Measurements from ENCODE around the gene EPSTI1.

Gene EPSTI1

GRCh38 chr13:42967660-42968059 lies 24.4 kb downstream of the EPSTI1 start:
- ATAC-seq: no peak

DNA sequence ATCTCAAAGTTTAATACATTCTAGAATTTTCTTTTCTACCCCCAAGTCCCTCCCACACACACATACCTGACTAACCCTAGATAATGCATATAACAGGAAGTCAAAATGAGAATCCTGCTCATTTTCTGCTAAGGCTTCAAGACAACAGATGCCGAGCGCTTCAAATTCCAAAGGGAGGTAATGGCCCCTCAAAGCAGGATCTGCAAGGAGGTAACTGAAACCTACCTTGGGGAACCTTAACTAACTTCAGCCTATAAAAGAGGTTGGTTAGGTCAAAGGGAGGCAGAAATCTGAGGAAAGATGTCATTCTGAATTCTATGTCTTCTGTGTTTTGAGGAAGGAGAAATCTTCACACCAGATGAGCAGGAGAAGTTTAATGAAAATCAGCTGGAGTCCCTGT lies 26.8 kb downstream of the EPSTI1 start:
- ATAC-seq: no peak
- no peak for TF ChIP-seq CSRNP3 (CRISPR knock-in tag; IDR thresholded peaks at IDR 0.05)
- TF ChIP-seq OSR1 (CRISPR knock-in tag; IDR thresholded peaks at IDR 0.05): no peak
- no peak for TF ChIP-seq ZFP3 (CRISPR knock-in tag; IDR thresholded peaks at IDR 0.05)
- no peak for TF ChIP-seq ARNTL (CRISPR knock-in tag; IDR thresholded peaks at IDR 0.05; ENCODE audit: borderline replicate concordance, low read depth)
- TF ChIP-seq, protein P1, sequence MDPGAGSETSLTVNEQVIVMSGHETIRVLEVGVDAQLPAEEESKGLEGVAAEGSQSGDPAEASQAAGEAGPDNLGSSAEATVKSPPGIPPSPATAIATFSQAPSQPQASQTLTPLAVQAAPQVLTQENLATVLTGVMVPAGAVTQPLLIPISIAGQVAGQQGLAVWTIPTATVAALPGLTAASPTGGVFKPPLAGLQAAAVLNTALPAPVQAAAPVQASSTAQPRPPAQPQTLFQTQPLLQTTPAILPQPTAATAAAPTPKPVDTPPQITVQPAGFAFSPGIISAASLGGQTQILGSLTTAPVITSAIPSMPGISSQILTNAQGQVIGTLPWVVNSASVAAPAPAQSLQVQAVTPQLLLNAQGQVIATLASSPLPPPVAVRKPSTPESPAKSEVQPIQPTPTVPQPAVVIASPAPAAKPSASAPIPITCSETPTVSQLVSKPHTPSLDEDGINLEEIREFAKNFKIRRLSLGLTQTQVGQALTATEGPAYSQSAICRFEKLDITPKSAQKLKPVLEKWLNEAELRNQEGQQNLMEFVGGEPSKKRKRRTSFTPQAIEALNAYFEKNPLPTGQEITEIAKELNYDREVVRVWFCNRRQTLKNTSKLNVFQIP (CRISPR knock-in tag; IDR thresholded peaks at IDR 0.05; ENCODE audit: borderline replicate concordance, low read depth): no peak
- no peak for TF ChIP-seq CSDC2 (CRISPR knock-in tag; IDR thresholded peaks at IDR 0.05)
- no peak for TF ChIP-seq ZNF8 (CRISPR knock-in tag; IDR thresholded peaks at IDR 0.05)
- TF ChIP-seq TSHZ2 (CRISPR knock-in tag; IDR thresholded peaks at IDR 0.05): no peak
- no peak for TF ChIP-seq RARB (CRISPR knock-in tag; IDR thresholded peaks at IDR 0.05)
- no peak for TF ChIP-seq ZFP30 (CRISPR knock-in tag; IDR thresholded peaks at IDR 0.05)
- no peak for TF ChIP-seq ZNF70 (CRISPR knock-in tag; IDR thresholded peaks at IDR 0.05)
- TF ChIP-seq, protein P2, sequence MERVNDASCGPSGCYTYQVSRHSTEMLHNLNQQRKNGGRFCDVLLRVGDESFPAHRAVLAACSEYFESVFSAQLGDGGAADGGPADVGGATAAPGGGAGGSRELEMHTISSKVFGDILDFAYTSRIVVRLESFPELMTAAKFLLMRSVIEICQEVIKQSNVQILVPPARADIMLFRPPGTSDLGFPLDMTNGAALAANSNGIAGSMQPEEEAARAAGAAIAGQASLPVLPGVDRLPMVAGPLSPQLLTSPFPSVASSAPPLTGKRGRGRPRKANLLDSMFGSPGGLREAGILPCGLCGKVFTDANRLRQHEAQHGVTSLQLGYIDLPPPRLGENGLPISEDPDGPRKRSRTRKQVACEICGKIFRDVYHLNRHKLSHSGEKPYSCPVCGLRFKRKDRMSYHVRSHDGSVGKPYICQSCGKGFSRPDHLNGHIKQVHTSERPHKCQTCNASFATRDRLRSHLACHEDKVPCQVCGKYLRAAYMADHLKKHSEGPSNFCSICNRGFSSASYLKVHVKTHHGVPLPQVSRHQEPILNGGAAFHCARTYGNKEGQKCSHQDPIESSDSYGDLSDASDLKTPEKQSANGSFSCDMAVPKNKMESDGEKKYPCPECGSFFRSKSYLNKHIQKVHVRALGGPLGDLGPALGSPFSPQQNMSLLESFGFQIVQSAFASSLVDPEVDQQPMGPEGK (CRISPR knock-in tag; IDR thresholded peaks at IDR 0.05; ENCODE audit: borderline replicate concordance): no peak
- no peak for TF ChIP-seq ZNF565 (CRISPR knock-in tag; conservative IDR thresholded peaks at IDR 0.05; ENCODE audit: low read depth)
- no peak for TF ChIP-seq ZC3H10 (CRISPR knock-in tag; IDR thresholded peaks at IDR 0.05)
- TF ChIP-seq SNAI2 (CRISPR knock-in tag; IDR thresholded peaks at IDR 0.05): no peak

More at GRCh38 chr13:42967660-42968059, 24.4 kb downstream of the EPSTI1 start:
- no peak for TF ChIP-seq ZNF70 (CRISPR knock-in tag; IDR thresholded peaks at IDR 0.05)
- no peak for TF ChIP-seq ZNF8 (CRISPR knock-in tag; IDR thresholded peaks at IDR 0.05)

- no peak for TF ChIP-seq OSR1 (CRISPR knock-in tag; IDR thresholded peaks at IDR 0.05)
- no peak for TF ChIP-seq TOX (CRISPR knock-in tag; IDR thresholded peaks at IDR 0.05; ENCODE audit: borderline replicate concordance)
- no peak for TF ChIP-seq TSHZ2 (CRISPR knock-in tag; IDR thresholded peaks at IDR 0.05)
- no peak for TF ChIP-seq ZNF70 (CRISPR knock-in tag; IDR thresholded peaks at IDR 0.05)
- no peak for TF ChIP-seq BACH2 (CRISPR knock-in tag; IDR thresholded peaks at IDR 0.05; ENCODE audit: borderline replicate concordance)
- TF ChIP-seq, protein P1 (CRISPR knock-in tag; IDR thresholded peaks at IDR 0.05; ENCODE audit: borderline replicate concordance, low read depth): no peak
- TF ChIP-seq ZNF565 (CRISPR knock-in tag; conservative IDR thresholded peaks at IDR 0.05; ENCODE audit: low read depth): no peak
- no peak for TF ChIP-seq ESRRG (CRISPR knock-in tag; IDR thresholded peaks at IDR 0.05)
- no peak for TF ChIP-seq TCF4 (CRISPR knock-in tag; IDR thresholded peaks at IDR 0.05; ENCODE audit: borderline replicate concordance)
- TF ChIP-seq, protein P2 (CRISPR knock-in tag; IDR thresholded peaks at IDR 0.05; ENCODE audit: borderline replicate concordance): no peak
- TF ChIP-seq ZNF8 (CRISPR knock-in tag; IDR thresholded peaks at IDR 0.05): no peak
- TF ChIP-seq ISL1 (CRISPR knock-in tag; IDR thresholded peaks at IDR 0.05): no peak
- TF ChIP-seq ZFP3 (CRISPR knock-in tag; IDR thresholded peaks at IDR 0.05): no peak
- no peak for TF ChIP-seq PPARA (CRISPR knock-in tag; IDR thresholded peaks at IDR 0.05; ENCODE audit: borderline replicate concordance)
- ATAC-seq: no peak
Observed at GRCh38 chr13:42964761-42965161, 27.3 kb downstream of the EPSTI1 start.

Measured in SK-N-SH treated with all-trans-retinoic acid at 6 μM for 48 hours (cell line).